ENCODE data around the gene EIF2D. TPM values are rescaled to one million over a fixed set of nuclear protein-coding genes. Genes with fewer than 3 reads are reported as not detected.
A peak's percentile ranks its signal among the peaks of the same experiment; 100 is the strongest.

EIF2D gene
- total RNA-seq: 10 to 100 TPM; 32.6 to 84.9 (median 45.4) TPM

- H3K27ac ChIP-seq: peak within 1 kb of the TSS; percentile 83 to 91 (median 86)
- no peaks in the 10 kb centered on the region for H3K9me3 ChIP-seq
- WGBS, 2 donors: 6 to 22% methylated on average over 17 to 41 of the region's 48 CpGs
- TF ChIP-seq POLR2AphosphoS5 (IDR thresholded peaks at IDR 0.05): peak; percentile 72 to 87
- TF ChIP-seq POLR2A (IDR thresholded peaks at IDR 0.05): peak in 3 of 4 donors; percentile 55 to 82 (median 80)
- TF ChIP-seq EP300 (IDR thresholded peaks at IDR 0.05): peak in 1 of 4 donors; percentile 6
- peak; percentile 99 to 100 (median 99) for TF ChIP-seq CTCF (IDR thresholded peaks at IDR 0.05)
- peak; percentile 95 to 98 for DNase-seq
- peak; percentile 100 for ATAC-seq (ENCODE audit: low FRiP score in 2 of 2)
- peaks cover 0 to 3% (median 0%) of the 10 kb centered on the region in 4 donors for H3K27me3 ChIP-seq
- H3K36me3 ChIP-seq: peaks cover 0 to 26% (median 10%) of the 10 kb centered on the region in 4 donors
- H3K4me1 ChIP-seq: peaks cover 5 to 19% (median 9%) of the 10 kb centered on the region in 4 donors
- H3K4me3 ChIP-seq: peak within 1 kb of the TSS; percentile 54 to 80 (median 68)
These were observed at the start of gene EIF2D for GRCh38 chr1:206612129-206612876. EIF2D (minus strand) TSS chr1:206612465; CDS start chr1:206612342, 123 bp downstream.

GRCh38 chr1:206661161-206661820 is 49.0 kb upstream of the EIF2D start:
- Histone ChIP-seq H3K27me3 (no peaks in the 10 kb centered on the region), H3K4me3 (no peak overlapping the region), H3K36me3 (no peaks in the 10 kb centered on the region), H3K9me3 (no peaks in the 10 kb centered on the region), H3K4me1 (peaks cover 13 to 26% (median 21%) of the 10 kb centered on the region in 4 donors), H3K27ac (no peak overlapping the region)
- WGBS, 2 donors: 86 to 90% methylated on average over 11 of the region's 11 CpGs
- ATAC-seq (ENCODE audit: low FRiP score in 2 of 2) (no peak), DNase-seq (no peak)
- TF ChIP-seq POLR2A (IDR thresholded peaks at IDR 0.05) (no peak), EP300 (IDR thresholded peaks at IDR 0.05) (no peak), CTCF (IDR thresholded peaks at IDR 0.05) (no peak), POLR2AphosphoS5 (IDR thresholded peaks at IDR 0.05) (no peak)

GRCh38 chr1:206660136-206660535 is 47.9 kb upstream of the EIF2D start:
- no peak for DNase-seq
- H3K4me3 ChIP-seq: no peak overlapping the region
- H3K4me1 ChIP-seq: peaks cover 13 to 33% (median 25%) of the 10 kb centered on the region in 4 donors
- no peaks in the 10 kb centered on the region for H3K27me3 ChIP-seq
- H3K36me3 ChIP-seq: no peaks in the 10 kb centered on the region
- no peak for ATAC-seq (ENCODE audit: low FRiP score in 2 of 2)
- no peaks in the 10 kb centered on the region for H3K9me3 ChIP-seq
- 96 to 99% methylated on average over 4 of the region's 4 CpGs for WGBS, 2 donors
- no peak overlapping the region for H3K27ac ChIP-seq
- no peak for TF ChIP-seq POLR2AphosphoS5 (IDR thresholded peaks at IDR 0.05)
- TF ChIP-seq CTCF (IDR thresholded peaks at IDR 0.05): no peak
- TF ChIP-seq POLR2A (IDR thresholded peaks at IDR 0.05): no peak
- TF ChIP-seq EP300 (IDR thresholded peaks at IDR 0.05): no peak

DNA sequence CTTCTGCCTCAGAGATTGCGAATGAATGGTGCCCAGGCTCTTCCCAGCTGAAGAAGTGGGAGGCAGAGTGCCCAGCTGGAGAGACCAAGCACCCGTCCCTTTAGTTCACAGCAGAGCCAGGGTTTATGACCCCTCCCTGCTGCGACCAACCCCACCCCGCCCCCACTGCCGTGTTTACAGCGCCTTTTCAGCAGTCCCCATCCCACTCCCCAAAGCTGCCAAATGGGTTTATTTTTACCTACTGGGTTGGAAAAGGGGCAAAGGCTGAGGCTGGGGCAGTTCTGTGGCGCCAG is 46.7 kb upstream of the EIF2D start:
- 75 to 79% methylated on average over 7 of the region's 7 CpGs for WGBS, 2 donors
- DNase-seq (peak in 1 of 2 donors; percentile 21), ATAC-seq (ENCODE audit: low FRiP score in 2 of 2) (no peak)
- no peaks in the 10 kb centered on the region for H3K9me3 ChIP-seq
- TF ChIP-seq POLR2A (IDR thresholded peaks at IDR 0.05) (no peak), CTCF (IDR thresholded peaks at IDR 0.05) (no peak), EP300 (IDR thresholded peaks at IDR 0.05) (no peak)
- H3K4me1 ChIP-seq: peaks cover 10 to 29% (median 19%) of the 10 kb centered on the region in 4 donors
- no peaks in the 10 kb centered on the region for H3K36me3 ChIP-seq
- no peaks in the 10 kb centered on the region for H3K27me3 ChIP-seq
- no peak overlapping the region for H3K4me3 ChIP-seq
- no peak overlapping the region for H3K27ac ChIP-seq

Data from upper lobe of left lung (tissue), 6 donors.